ENCODE results near the gene SLC35D3.

SLC35D3 gene

DNA sequence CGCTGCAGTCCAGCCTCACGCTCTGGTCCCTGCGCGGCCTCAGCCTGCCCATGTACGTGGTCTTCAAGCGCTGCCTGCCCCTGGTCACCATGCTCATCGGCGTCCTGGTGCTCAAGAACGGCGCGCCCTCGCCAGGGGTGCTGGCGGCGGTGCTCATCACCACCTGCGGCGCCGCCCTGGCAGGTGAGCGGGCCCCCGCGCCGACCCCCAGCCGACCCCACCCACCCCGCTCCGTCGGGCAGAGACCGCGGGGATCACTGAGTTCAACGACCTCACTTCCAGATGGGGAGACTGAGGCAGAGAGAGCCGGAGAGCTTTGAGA lies 545 bp downstream of the SLC35D3 start:
- peak overlapping the region; percentile 34 for H3K4me3 ChIP-seq (ENCODE audit: severe bottlenecking)
- DNase-seq (ENCODE audit: low spot score) (no peak), ATAC-seq (ENCODE audit: low read depth) (peak; percentile 31)
- H3K9me3 ChIP-seq (ENCODE audit: severe bottlenecking) = no peaks in the 10 kb centered on the region
- TF ChIP-seq, protein P1, sequence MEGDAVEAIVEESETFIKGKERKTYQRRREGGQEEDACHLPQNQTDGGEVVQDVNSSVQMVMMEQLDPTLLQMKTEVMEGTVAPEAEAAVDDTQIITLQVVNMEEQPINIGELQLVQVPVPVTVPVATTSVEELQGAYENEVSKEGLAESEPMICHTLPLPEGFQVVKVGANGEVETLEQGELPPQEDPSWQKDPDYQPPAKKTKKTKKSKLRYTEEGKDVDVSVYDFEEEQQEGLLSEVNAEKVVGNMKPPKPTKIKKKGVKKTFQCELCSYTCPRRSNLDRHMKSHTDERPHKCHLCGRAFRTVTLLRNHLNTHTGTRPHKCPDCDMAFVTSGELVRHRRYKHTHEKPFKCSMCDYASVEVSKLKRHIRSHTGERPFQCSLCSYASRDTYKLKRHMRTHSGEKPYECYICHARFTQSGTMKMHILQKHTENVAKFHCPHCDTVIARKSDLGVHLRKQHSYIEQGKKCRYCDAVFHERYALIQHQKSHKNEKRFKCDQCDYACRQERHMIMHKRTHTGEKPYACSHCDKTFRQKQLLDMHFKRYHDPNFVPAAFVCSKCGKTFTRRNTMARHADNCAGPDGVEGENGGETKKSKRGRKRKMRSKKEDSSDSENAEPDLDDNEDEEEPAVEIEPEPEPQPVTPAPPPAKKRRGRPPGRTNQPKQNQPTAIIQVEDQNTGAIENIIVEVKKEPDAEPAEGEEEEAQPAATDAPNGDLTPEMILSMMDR (IDR thresholded peaks at IDR 0.05; ENCODE audit: poor library complexity, severe bottlenecking) = peak; percentile 2
- peaks cover 54% of the 10 kb centered on the region for H3K27me3 ChIP-seq (ENCODE audit: insufficient read depth, poor library complexity, severe bottlenecking)
- H3K4me1 ChIP-seq (ENCODE audit: insufficient read depth, poor library complexity, severe bottlenecking) = no peaks in the 10 kb centered on the region
- no peak overlapping the region for H3K27ac ChIP-seq (ENCODE audit: poor library complexity, severe bottlenecking)
- H3K36me3 ChIP-seq (ENCODE audit: low read depth) = no peaks in the 10 kb centered on the region

GRCh38 chr6:136923116-136923953 lies 1.2 kb downstream of the SLC35D3 start:
- Histone ChIP-seq H3K36me3 (ENCODE audit: low read depth) (no peaks in the 10 kb centered on the region), H3K4me3 (ENCODE audit: severe bottlenecking) (no peak overlapping the region), H3K4me1 (ENCODE audit: insufficient read depth, poor library complexity, severe bottlenecking) (no peaks in the 10 kb centered on the region), H3K27me3 (ENCODE audit: insufficient read depth, poor library complexity, severe bottlenecking) (peaks cover 54% of the 10 kb centered on the region), H3K9me3 (ENCODE audit: severe bottlenecking) (no peaks in the 10 kb centered on the region), H3K27ac (ENCODE audit: poor library complexity, severe bottlenecking) (no peak overlapping the region)
- TF ChIP-seq, protein P1 (IDR thresholded peaks at IDR 0.05; ENCODE audit: poor library complexity, severe bottlenecking) = no peak
- DNase-seq (ENCODE audit: low spot score) = peak; percentile 48
- no peak for ATAC-seq (ENCODE audit: low read depth)

GRCh38 chr6:136923954-136924673 lies 2.0 kb downstream of the SLC35D3 start:
- no peak overlapping the region for H3K27ac ChIP-seq (ENCODE audit: poor library complexity, severe bottlenecking)
- DNase-seq (ENCODE audit: low spot score) = no peak
- no peaks in the 10 kb centered on the region for H3K36me3 ChIP-seq (ENCODE audit: low read depth)
- no peak for ATAC-seq (ENCODE audit: low read depth)
- H3K4me3 ChIP-seq (ENCODE audit: severe bottlenecking) = no peak overlapping the region
- H3K9me3 ChIP-seq (ENCODE audit: severe bottlenecking) = no peaks in the 10 kb centered on the region
- no peaks in the 10 kb centered on the region for H3K4me1 ChIP-seq (ENCODE audit: insufficient read depth, poor library complexity, severe bottlenecking)
- TF ChIP-seq, protein P1 (IDR thresholded peaks at IDR 0.05; ENCODE audit: poor library complexity, severe bottlenecking) = no peak
- H3K27me3 ChIP-seq (ENCODE audit: insufficient read depth, poor library complexity, severe bottlenecking) = peaks cover 54% of the 10 kb centered on the region

DNA sequence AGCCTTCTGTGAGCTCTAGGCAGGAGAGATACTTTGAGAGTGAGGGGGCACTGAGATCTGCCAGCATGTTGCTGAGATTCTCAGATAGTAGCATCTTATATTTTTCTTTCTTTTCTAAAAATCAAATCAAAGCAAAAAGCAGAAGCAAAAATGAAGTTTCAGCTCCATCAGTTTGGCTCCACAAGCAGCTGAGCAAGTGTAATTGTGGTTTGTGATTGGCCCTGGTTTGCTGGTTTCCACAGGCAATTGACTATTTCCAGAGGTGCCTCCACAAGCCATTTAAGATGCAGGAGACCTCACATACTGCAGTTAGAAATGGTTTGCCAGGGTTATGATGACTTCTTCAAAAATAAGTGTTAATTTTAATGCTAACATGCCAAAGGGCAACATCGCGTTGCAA lies 4.3 kb downstream of the SLC35D3 start:
- ATAC-seq (ENCODE audit: low read depth) (no peak), DNase-seq (ENCODE audit: low spot score) (no peak)
- Histone ChIP-seq H3K27me3 (ENCODE audit: insufficient read depth, poor library complexity, severe bottlenecking) (peaks cover 32% of the 10 kb centered on the region), H3K27ac (ENCODE audit: poor library complexity, severe bottlenecking) (no peak overlapping the region), H3K36me3 (ENCODE audit: low read depth) (no peaks in the 10 kb centered on the region), H3K4me3 (ENCODE audit: severe bottlenecking) (no peak overlapping the region), H3K4me1 (ENCODE audit: insufficient read depth, poor library complexity, severe bottlenecking) (no peaks in the 10 kb centered on the region), H3K9me3 (ENCODE audit: severe bottlenecking) (no peaks in the 10 kb centered on the region)
- TF ChIP-seq, protein P1 (IDR thresholded peaks at IDR 0.05; ENCODE audit: poor library complexity, severe bottlenecking) = no peak

DNA sequence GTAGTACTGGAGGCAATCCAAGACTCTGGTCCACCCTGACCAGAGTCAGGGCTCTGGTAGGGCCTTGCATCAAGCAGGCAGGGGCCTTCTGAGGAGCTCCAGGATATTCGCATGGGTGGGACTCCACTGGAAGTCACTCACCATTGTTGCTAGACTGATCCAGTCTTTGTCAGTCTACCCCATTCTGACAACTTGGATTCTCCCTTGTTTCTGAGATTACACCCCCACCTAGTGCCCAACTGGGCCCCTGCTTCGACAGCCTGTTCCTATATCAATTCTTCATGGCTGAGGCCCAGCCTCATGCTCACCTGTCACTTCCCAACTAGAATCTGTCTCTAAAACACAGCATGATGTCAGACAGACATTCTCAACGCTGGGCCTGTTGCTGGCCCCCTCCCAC lies 5.2 kb downstream of the SLC35D3 start:
- no peak for DNase-seq (ENCODE audit: low spot score)
- Histone ChIP-seq H3K36me3 (ENCODE audit: low read depth) (no peaks in the 10 kb centered on the region), H3K27ac (ENCODE audit: poor library complexity, severe bottlenecking) (no peak overlapping the region), H3K4me1 (ENCODE audit: insufficient read depth, poor library complexity, severe bottlenecking) (no peaks in the 10 kb centered on the region), H3K9me3 (ENCODE audit: severe bottlenecking) (no peaks in the 10 kb centered on the region), H3K27me3 (ENCODE audit: insufficient read depth, poor library complexity, severe bottlenecking) (peaks cover 25% of the 10 kb centered on the region), H3K4me3 (ENCODE audit: severe bottlenecking) (no peak overlapping the region)
- TF ChIP-seq, protein P1 (IDR thresholded peaks at IDR 0.05; ENCODE audit: poor library complexity, severe bottlenecking) = peak; percentile 40
- ATAC-seq (ENCODE audit: low read depth) = peak; percentile 70
